Colonic mucosa (tissue), 4 donors: ENCODE data around the gene FAM83E. TPM values are rescaled to one million over a fixed set of nuclear protein-coding genes. Genes with fewer than 3 reads are reported as not detected.
"Not testable (repeated sequence)": the region's sequence is repeated elsewhere in the genome, so short reads cannot be mapped to it uniquely, and the experiment has no call there.

Source experiments
- DNase-seq: peaks from one replicate; pipeline ENCODE4 v3.0.0-alpha.2; 2020
- H3K27ac ChIP-seq: fragments of 200-600 bp; one replicate; pipeline ENCODE4 v1.8.0; 2021
- H3K27me3 ChIP-seq: fragments of 200-600 bp; one replicate; pipeline ENCODE4 v1.8.0; 2021
- H3K36me3 ChIP-seq: fragments of 200-600 bp; one replicate; pipeline ENCODE4 v1.8.0; 2021
- H3K4me1 ChIP-seq: fragments of 200-600 bp; one replicate; pipeline ENCODE4 v1.8.0; 2021; ENCODE audit warnings: mild to moderate bottlenecking
- H3K4me3 ChIP-seq: fragments of 200-600 bp; one replicate; pipeline ENCODE4 v1.8.0; 2021
- H3K9ac ChIP-seq, 2 donors: one replicate each; pipeline ENCODE4 v1.7.0; 2013; ENCODE audit warnings: control low read depth in 2 of 2, low read depth in 2 of 2, low read length in 2 of 2
- H3K9me3 ChIP-seq: fragments of 200-600 bp; one replicate; pipeline ENCODE4 v1.8.0; 2021
- CTCF ChIP-seq: fragments of 200-600 bp; IDR thresholded peaks from one replicate; pipeline ENCODE4 v1.8.0; 2022; ENCODE audit warnings: antibody characterized with exemption, mild to moderate bottlenecking
- intact Hi-C: fragments of 100-400 bp; cut with DNase I; formaldehyde crosslinking; loops from one replicate; pipeline ENCODE4 v1.14.1; 2022
- total RNA-seq, 2 donors: library from RNA; stranded (reverse); fragmentation: NEBNext Ultra II Directional in 1 of 2; extraction: Animal tissue kit (Norgen Biotek cat#: 25700) in 1 of 2; gene quantifications; one replicate each; pipeline ENCODE4 v1.2.1, GENCODE V29; 2021
- donor health status: healthy.
- donor health status: DM: no; HTN: no; CAD: no.
- donor health status: DM: no; HTN: no; CAD: no.

FAM83E gene
- total RNA-seq, 2 donors from 2014 or later: 150 to 198 TPM

- no peaks in the 10 kb centered on the region for H3K36me3 ChIP-seq
- no peaks in the 10 kb centered on the region for H3K9me3 ChIP-seq
- H3K27ac ChIP-seq: peak overlapping the region; percentile 93
- peak; percentile 86 for DNase-seq
- peak overlapping the region in 1 of 2 donors; percentile 86 for H3K9ac ChIP-seq
- TF ChIP-seq CTCF: no peak
- H3K27me3 ChIP-seq: no peaks in the 10 kb centered on the region
- H3K4me1 ChIP-seq: peaks cover 36% of the 10 kb centered on the region
- H3K4me3 ChIP-seq: no peak overlapping the region
- intact Hi-C loops: no loop called here
Measured at GRCh38 chr19:48633148-48634035, 18.5 kb upstream of the FAM83E start.

- Histone ChIP-seq H3K27ac (no peak overlapping the region), H3K4me3 (no peak overlapping the region), H3K9ac (peak overlapping the region in 1 of 2 donors; percentile 86), H3K27me3 (no peaks in the 10 kb centered on the region), H3K4me1 (peaks cover 36% of the 10 kb centered on the region), H3K9me3 (no peaks in the 10 kb centered on the region), H3K36me3 (no peaks in the 10 kb centered on the region)
- intact Hi-C loops: no loop called here
- DNase-seq: no peak
- no peak for TF ChIP-seq CTCF
Measured at GRCh38 chr19:48632692-48633147, 17.8 kb upstream of the FAM83E start.

- Histone ChIP-seq H3K9ac (peak overlapping the region in 1 of 2 donors; percentile 86), H3K4me1 (peaks cover 40% of the 10 kb centered on the region)
- DNase-seq, H3K4me3 ChIP-seq, H3K27me3 ChIP-seq, H3K9me3 ChIP-seq, H3K36me3 ChIP-seq, H3K27ac ChIP-seq, intact Hi-C loops: not testable (repeated sequence)
Measured at GRCh38 chr19:48632286-48632685, 17.4 kb upstream of the FAM83E start.

- no peaks in the 10 kb centered on the region for H3K9me3 ChIP-seq
- H3K27ac ChIP-seq: peak overlapping the region; percentile 85
- intact Hi-C loops: no loop called here
- H3K4me1 ChIP-seq: peaks cover 47% of the 10 kb centered on the region
- H3K9ac ChIP-seq: peak overlapping the region; percentile 48 to 57
- no peak for TF ChIP-seq CTCF
- no peak for DNase-seq
- no peaks in the 10 kb centered on the region for H3K27me3 ChIP-seq
- no peaks in the 10 kb centered on the region for H3K36me3 ChIP-seq
- H3K4me3 ChIP-seq: no peak overlapping the region
Measured at GRCh38 chr19:48631225-48631624, 16.3 kb upstream of the FAM83E start.

DNA sequence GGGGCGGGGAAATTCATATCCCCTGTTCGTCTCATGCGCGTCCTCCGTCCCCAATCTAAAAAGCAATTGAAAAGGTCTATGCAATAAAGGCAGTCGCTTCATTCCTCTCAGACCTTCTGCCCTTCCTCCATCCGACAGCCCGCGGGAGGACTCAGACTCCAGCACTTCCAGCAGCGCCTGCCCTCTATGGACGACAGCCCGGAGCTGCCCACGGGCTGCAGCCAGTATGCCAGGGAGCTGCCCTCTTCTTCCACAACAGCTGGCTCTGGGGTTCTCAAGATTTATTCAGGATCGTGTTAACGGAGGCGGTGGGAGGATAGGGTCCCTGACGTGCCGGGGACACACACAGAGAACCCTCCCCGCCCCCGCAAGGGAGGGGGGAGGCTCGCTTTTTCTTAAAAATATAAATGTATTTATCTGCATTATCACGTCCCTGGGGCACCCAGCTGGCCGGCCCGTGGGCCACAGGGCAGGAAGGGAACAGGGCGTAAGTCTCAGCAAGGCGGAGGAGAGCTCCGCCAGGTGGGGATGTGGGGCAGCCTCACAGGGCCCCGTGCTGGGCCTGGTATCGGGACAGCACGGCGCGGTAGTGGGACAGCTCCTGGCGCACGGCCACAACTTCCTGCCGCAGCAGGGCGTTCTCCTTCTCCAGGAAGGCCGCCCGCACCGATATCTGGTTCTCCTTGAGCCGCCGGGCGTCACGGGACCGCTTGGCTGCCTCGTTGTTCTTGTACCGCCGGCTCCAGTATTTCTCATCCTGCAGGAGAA lies 15.6 kb upstream of the FAM83E start:
- H3K27ac ChIP-seq: peak overlapping the region; percentile 85
- TF ChIP-seq CTCF: no peak
- H3K36me3 ChIP-seq: no peaks in the 10 kb centered on the region
- H3K27me3 ChIP-seq: no peaks in the 10 kb centered on the region
- H3K9me3 ChIP-seq: no peaks in the 10 kb centered on the region
- intact Hi-C loops: no loop called here
- DNase-seq: peak; percentile 69
- H3K9ac ChIP-seq: peak overlapping the region; percentile 48 to 57
- H3K4me3 ChIP-seq: peak overlapping the region; percentile 8
- peaks cover 47% of the 10 kb centered on the region for H3K4me1 ChIP-seq
